Body of pancreas (tissue), 4 donors: ENCODE results near the gene NRDE2. TPM values are rescaled to one million over a fixed set of nuclear protein-coding genes. Genes with fewer than 3 reads are reported as not detected.
"Not testable (repeated sequence)": the region's sequence is repeated elsewhere in the genome, so short reads cannot be mapped to it uniquely, and the experiment has no call there.

ENCODE experiments used
- ATAC-seq: fragments of 150-250 bp; one replicate; pipeline ENCODE4 v1.9.1; 2016
- DNase-seq, 4 donors: peaks; one replicate each; pipeline ENCODE4 v3.0.0-alpha.2; 2019
- H3K27ac ChIP-seq, 4 donors: fragments of 200-600 bp; sonication (generic); 1 replicate in 3 of 4; 2 replicates in 1 of 4; pipeline versions ENCODE4 v1.5.1 to v1.6.1; 2016 to 2019; ENCODE audit warnings: mild to moderate bottlenecking in 1 of 4, mixed read lengths in 1 of 4, moderate library complexity in 1 of 4
- H3K27me3 ChIP-seq, 2 donors: fragments of 200-600 bp; sonication (generic); one replicate each; pipeline ENCODE4 v1.6.0; 2016; ENCODE audit warnings: mild to moderate bottlenecking in 1 of 2
- H3K36me3 ChIP-seq, 2 donors: fragments of 200-600 bp; sonication (generic); replicated peaks in 1 of 2; 2 replicates each; pipeline ENCODE4 v1.5.1; 2016; ENCODE audit warnings: low read depth in 2 of 2; ENCODE audit not compliant: insufficient read depth in 1 of 2
- H3K4me1 ChIP-seq: fragments of 200-600 bp; sonication (generic); one replicate; pipeline ENCODE4 v1.6.0; 2016
- H3K4me3 ChIP-seq, 2 donors: fragments of 200-600 bp; sonication (generic); 1 replicate in 1 of 2; 2 replicates in 1 of 2; pipeline ENCODE4 v1.5.1; 2016 to 2019
- H3K9me3 ChIP-seq, 3 donors: fragments of 200-600 bp; sonication (generic); 1 replicate in 2 of 3; 2 replicates in 1 of 3; pipeline ENCODE4 v1.5.1; 2016
- CTCF ChIP-seq, 7 experiments: fragments of 450-650 bp in 4 of 7; fragments of 200-600 bp in 3 of 7; sonication (generic) in 3 of 7; IDR thresholded peaks; one replicate each; pipeline ENCODE4 v1.5.1; 2016 to 2019; ENCODE audit warnings: antibody characterized with exemption in 7 of 7
- POLR2A ChIP-seq, 3 donors: fragments of 450-650 bp; IDR thresholded peaks; one replicate each; pipeline ENCODE4 v1.6.1; 2016; ENCODE audit warnings: antibody characterized with exemption in 3 of 3, mild to moderate bottlenecking in 2 of 3
- WGBS, 2 donors: methylation state at CpG; one replicate each; pipeline ENCODE4 v1.1.5; 2017; 5-methylcytosine and 5-hydroxymethylcytosine counted together
- intact Hi-C: fragments of 100-400 bp; cut with DNase I; formaldehyde crosslinking; loops from one replicate; pipeline ENCODE4 v1.15.1; 2023
- total RNA-seq, 2 donors: library from RNA; depleted of rRNA; stranded (reverse); fragments of >200 nt; gene quantifications; one replicate each; pipeline ENCODE4 v1.1.0, GENCODE V29; 2016

NRDE2 gene
- total RNA-seq, 2 donors from 2014 or later: 11.7 to 65.6 TPM

GRCh38 chr14:90235179-90235976 is 96.4 kb downstream of the NRDE2 start:
- DNase-seq (peak; percentile 45 to 65 (median 55)), ATAC-seq (peak; percentile 56)
- Histone ChIP-seq H3K27me3 (no peaks in the 10 kb centered on the region), H3K9me3 (peaks cover 0 to 23% (median 0%) of the 10 kb centered on the region in 3 donors), H3K36me3 (no peaks in the 10 kb centered on the region), H3K4me3 (no peak overlapping the region), H3K27ac (no peak overlapping the region), H3K4me1 (peaks cover 4% of the 10 kb centered on the region)
- intact Hi-C loops: no loop called here
- WGBS, 2 donors: 10 to 16% methylated on average over 25 of the region's 25 CpGs
- TF ChIP-seq CTCF (IDR thresholded peaks at IDR 0.05): peak; percentile 67 to 88 (median 78)
- no peak for TF ChIP-seq POLR2A (IDR thresholded peaks at IDR 0.05)

GRCh38 chr14:90229942-90230341 is 101.8 kb downstream of the NRDE2 start:
- H3K27ac ChIP-seq, H3K9me3 ChIP-seq, ATAC-seq, DNase-seq, H3K36me3 ChIP-seq, H3K4me3 ChIP-seq, H3K27me3 ChIP-seq, intact Hi-C loops, H3K4me1 ChIP-seq: not testable (repeated sequence)
- WGBS, 2 donors: 88 to 100% methylated on average over 1 of the region's 1 CpG

- Histone ChIP-seq H3K27me3 (no peaks in the 10 kb centered on the region), H3K4me3 (no peak overlapping the region), H3K27ac (no peak overlapping the region), H3K4me1 (no peaks in the 10 kb centered on the region), H3K9me3 (no peaks in the 10 kb centered on the region), H3K36me3 (no peaks in the 10 kb centered on the region)
- intact Hi-C loops: no loop called here
- DNase-seq (no peak), ATAC-seq (no peak)
- 69 to 79% methylated on average over 4 of the region's 4 CpGs for WGBS, 2 donors
- TF ChIP-seq CTCF (IDR thresholded peaks at IDR 0.05): no peak
- no peak for TF ChIP-seq POLR2A (IDR thresholded peaks at IDR 0.05)
These were observed 103.3 kb downstream of the NRDE2 start for GRCh38 chr14:90228478-90228877.

Other genes starting within 250 kb of the NRDE2 start
- gene PSMC1, start 75.4 kb downstream of the NRDE2 start, total RNA-seq: 10 to 100 TPM; 25.7 to 49.0 TPM
- gene CALM1, start 65.1 kb upstream of the NRDE2 start, total RNA-seq: 100 to 1,000 TPM; 137 to 199 TPM